ENCODE data around the gene GALNT2. TPM values are rescaled to one million over a fixed set of nuclear protein-coding genes. Genes with fewer than 3 reads are reported as not detected.

The GALNT2 gene
- total RNA-seq, 1 experiment from 2014 or later = 141 TPM

DNA sequence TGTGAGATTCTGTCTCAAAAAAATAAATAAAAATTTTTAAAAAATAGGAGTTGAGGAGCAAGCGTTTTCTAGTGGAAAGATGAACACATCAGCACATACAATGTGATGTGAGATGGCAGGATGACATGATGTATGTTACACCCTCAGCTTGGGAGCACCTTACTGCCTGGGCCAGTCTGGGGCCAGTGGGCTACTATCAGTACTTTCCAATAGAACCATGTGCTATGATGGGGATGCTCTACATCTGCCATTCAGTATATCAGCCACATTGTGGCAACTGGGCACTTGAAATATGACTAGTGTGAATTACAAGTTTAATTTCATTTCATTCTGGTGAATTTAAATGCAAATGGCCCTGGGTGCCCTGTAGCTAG, 203.1 kb downstream of the GALNT2 start:
- intact Hi-C loops (cut with micrococcal nuclease; ENCODE audit: unreplicated experiment) = loop anchor here (5.0 kb wide), 1 partner anchor 608 kb away; no protein-coding TSS in a partner anchor
- CTCF ChIA-PET = interaction anchor here (0.7 kb wide), 1 partner anchor 732 kb away, joined by 3 read pairs; no protein-coding TSS in a partner anchor
- DNase-seq = no peak
- no TSS peak for BruUV-seq (replicated peaks)
- Mint-ChIP-seq H3K4me3 (ENCODE audit: low read depth, unreplicated experiment) (no peak overlapping the region), H3K4me1 (ENCODE audit: low read depth, unreplicated experiment) (no peaks in the 10 kb centered on the region), H3K9me3 (ENCODE audit: low read depth, unreplicated experiment) (no peaks in the 10 kb centered on the region), H3K36me3 (ENCODE audit: insufficient read depth, unreplicated experiment) (peaks cover 11% of the 10 kb centered on the region), H3K27ac (ENCODE audit: unreplicated experiment) (no peak overlapping the region), H3K27me3 (ENCODE audit: unreplicated experiment) (no peaks in the 10 kb centered on the region)
- TF ChIP-seq, protein P1, sequence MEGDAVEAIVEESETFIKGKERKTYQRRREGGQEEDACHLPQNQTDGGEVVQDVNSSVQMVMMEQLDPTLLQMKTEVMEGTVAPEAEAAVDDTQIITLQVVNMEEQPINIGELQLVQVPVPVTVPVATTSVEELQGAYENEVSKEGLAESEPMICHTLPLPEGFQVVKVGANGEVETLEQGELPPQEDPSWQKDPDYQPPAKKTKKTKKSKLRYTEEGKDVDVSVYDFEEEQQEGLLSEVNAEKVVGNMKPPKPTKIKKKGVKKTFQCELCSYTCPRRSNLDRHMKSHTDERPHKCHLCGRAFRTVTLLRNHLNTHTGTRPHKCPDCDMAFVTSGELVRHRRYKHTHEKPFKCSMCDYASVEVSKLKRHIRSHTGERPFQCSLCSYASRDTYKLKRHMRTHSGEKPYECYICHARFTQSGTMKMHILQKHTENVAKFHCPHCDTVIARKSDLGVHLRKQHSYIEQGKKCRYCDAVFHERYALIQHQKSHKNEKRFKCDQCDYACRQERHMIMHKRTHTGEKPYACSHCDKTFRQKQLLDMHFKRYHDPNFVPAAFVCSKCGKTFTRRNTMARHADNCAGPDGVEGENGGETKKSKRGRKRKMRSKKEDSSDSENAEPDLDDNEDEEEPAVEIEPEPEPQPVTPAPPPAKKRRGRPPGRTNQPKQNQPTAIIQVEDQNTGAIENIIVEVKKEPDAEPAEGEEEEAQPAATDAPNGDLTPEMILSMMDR (IDR thresholded peaks at IDR 0.05; ENCODE audit: unreplicated experiment) = no peak

DNA sequence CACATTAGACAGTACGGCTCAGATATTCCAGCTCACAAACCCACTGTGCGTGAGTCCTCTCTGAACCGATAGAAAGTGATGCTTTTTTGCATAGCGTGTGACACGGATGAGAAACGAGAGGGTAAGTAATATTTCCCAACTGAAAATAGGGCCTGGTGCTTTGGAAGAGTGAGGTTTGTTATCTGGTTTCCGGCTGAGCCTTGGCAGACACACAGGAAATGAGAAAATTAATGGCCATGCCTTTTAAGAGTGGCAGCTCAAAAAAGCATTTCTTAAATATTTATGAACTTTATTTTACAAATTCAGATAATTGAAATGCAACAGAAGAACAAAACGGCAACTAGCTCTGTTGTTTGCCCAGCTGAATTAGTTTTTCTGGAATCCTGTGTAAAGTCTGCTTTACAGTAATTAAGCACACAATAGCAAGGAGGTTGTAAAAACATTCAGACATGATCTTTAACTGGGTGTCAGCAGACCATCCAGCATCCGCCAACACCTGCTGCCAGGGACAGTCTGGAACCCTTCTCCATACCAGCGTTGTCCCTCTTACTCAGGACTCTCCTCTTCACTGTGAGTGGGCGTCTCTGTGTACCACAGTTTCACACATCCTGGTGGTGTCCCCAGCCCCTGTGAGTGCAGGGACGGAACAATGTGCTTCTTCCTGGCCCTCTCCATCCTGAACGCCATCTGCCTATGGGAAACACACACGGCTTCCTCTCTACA, 203.7 kb downstream of the GALNT2 start:
- intact Hi-C loops (cut with micrococcal nuclease; ENCODE audit: unreplicated experiment) = loop anchor here (5.0 kb wide), 1 partner anchor 608 kb away; no protein-coding TSS in a partner anchor
- Mint-ChIP-seq H3K9me3 (ENCODE audit: low read depth, unreplicated experiment) (no peaks in the 10 kb centered on the region), H3K4me1 (ENCODE audit: low read depth, unreplicated experiment) (no peaks in the 10 kb centered on the region), H3K27me3 (ENCODE audit: unreplicated experiment) (no peaks in the 10 kb centered on the region), H3K4me3 (ENCODE audit: low read depth, unreplicated experiment) (no peak overlapping the region), H3K36me3 (ENCODE audit: insufficient read depth, unreplicated experiment) (peaks cover 11% of the 10 kb centered on the region), H3K27ac (ENCODE audit: unreplicated experiment) (no peak overlapping the region)
- no peak for DNase-seq
- no TSS peak for BruUV-seq (replicated peaks)
- CTCF ChIA-PET = no interaction called here
- TF ChIP-seq, protein P1 (IDR thresholded peaks at IDR 0.05; ENCODE audit: unreplicated experiment) = no peak

DNA sequence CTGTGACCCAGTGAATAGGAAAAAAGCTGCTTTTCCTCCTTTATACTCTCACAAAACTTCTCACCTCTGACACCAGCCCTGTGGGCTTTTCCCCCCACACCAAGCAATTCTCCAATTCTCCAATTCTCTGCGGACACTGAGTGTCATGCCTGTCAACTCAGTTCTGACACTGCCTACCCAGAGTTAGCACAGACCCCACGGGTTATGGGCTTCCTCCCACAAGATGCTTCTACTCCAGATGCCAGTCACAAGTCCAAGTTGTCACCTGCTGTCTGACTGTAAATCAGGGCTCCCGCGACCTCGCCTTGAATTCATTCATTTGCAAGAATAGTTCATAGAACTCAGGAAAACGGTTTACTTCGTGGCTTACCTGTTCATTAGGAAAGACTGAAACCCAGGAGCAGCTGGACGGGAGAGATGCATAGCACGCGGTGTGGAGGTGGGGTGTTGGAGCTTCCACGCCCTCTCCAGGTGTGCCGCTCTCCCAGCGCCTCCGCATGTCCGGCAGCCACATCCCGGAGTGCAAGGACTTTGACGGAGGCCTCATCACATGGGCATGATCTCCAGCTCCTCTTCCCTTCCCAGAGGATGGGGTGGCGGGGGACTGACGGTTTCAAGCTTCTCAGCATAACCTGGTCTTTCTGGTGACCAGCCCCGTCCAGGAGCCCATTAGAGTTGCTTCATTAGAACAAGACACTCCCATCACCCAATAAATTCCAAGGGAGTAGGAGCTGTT, 204.4 kb downstream of the GALNT2 start:
- H3K27ac Mint-ChIP-seq (ENCODE audit: unreplicated experiment) = no peak overlapping the region
- TF ChIP-seq, protein P1 (IDR thresholded peaks at IDR 0.05; ENCODE audit: unreplicated experiment) = no peak
- H3K27me3 Mint-ChIP-seq (ENCODE audit: unreplicated experiment) = no peaks in the 10 kb centered on the region
- intact Hi-C loops (cut with micrococcal nuclease; ENCODE audit: unreplicated experiment) = loop anchor here (5.0 kb wide), 1 partner anchor 609 kb away; no protein-coding TSS in a partner anchor
- no peak overlapping the region for H3K4me3 Mint-ChIP-seq (ENCODE audit: low read depth, unreplicated experiment)
- H3K4me1 Mint-ChIP-seq (ENCODE audit: low read depth, unreplicated experiment) = no peaks in the 10 kb centered on the region
- no peak for DNase-seq
- peaks cover 15% of the 10 kb centered on the region for H3K36me3 Mint-ChIP-seq (ENCODE audit: insufficient read depth, unreplicated experiment)
- CTCF ChIA-PET = no interaction called here
- BruUV-seq (replicated peaks) = no TSS peak
- H3K9me3 Mint-ChIP-seq (ENCODE audit: low read depth, unreplicated experiment) = no peaks in the 10 kb centered on the region

- Mint-ChIP-seq H3K4me3 (ENCODE audit: low read depth, unreplicated experiment) (no peak overlapping the region), H3K27ac (ENCODE audit: unreplicated experiment) (no peak overlapping the region), H3K36me3 (ENCODE audit: insufficient read depth, unreplicated experiment) (peaks cover 13% of the 10 kb centered on the region), H3K9me3 (ENCODE audit: low read depth, unreplicated experiment) (no peaks in the 10 kb centered on the region), H3K4me1 (ENCODE audit: low read depth, unreplicated experiment) (no peaks in the 10 kb centered on the region), H3K27me3 (ENCODE audit: unreplicated experiment) (no peaks in the 10 kb centered on the region)
- CTCF ChIA-PET = no interaction called here
- no TSS peak for BruUV-seq (replicated peaks)
- TF ChIP-seq, protein P1 (IDR thresholded peaks at IDR 0.05; ENCODE audit: unreplicated experiment) = no peak
- intact Hi-C loops (cut with micrococcal nuclease; ENCODE audit: unreplicated experiment) = loop anchor here (5.0 kb wide), 1 partner anchor 610 kb away; no protein-coding TSS in a partner anchor
- no peak for DNase-seq
These were observed 205.5 kb downstream of the GALNT2 start for GRCh38 chr1:230272557-230272956.

All from Calu3 (cell line).